WERI-Rb-1 (cell line): ENCODE measurements around the gene ESR2.

Experiments used
- DNase-seq: peaks from one replicate; pipeline ENCODE4 v3.0.0-alpha.2; 2020
- H3K27ac ChIP-seq: fragments of 250-450 bp; sonication (Bioruptor Pico); 2 replicates; pipeline ENCODE4 v1.5.1; 2020; ENCODE audit warnings: mild to moderate bottlenecking, moderate library complexity
- H3K27me3 ChIP-seq: fragments of 250-450 bp; sonication (Bioruptor Pico); 2 replicates; pipeline ENCODE4 v1.5.1; 2021; ENCODE audit warnings: mild to moderate bottlenecking, low read depth, moderate library complexity; ENCODE audit not compliant: insufficient read depth, severe bottlenecking
- H3K36me3 ChIP-seq: fragments of 250-450 bp; sonication (Bioruptor Pico); 2 replicates; pipeline ENCODE4 v1.5.1; 2020; ENCODE audit warnings: mild to moderate bottlenecking, moderate library complexity
- H3K4me3 ChIP-seq: 2 replicates; pipeline ENCODE4 v1.5.1; 2011; ENCODE audit warnings: low read depth, mild to moderate bottlenecking, control low read depth, low read length
- H3K9me3 ChIP-seq: fragments of 250-450 bp; sonication (Bioruptor Pico); 2 replicates; pipeline ENCODE4 v1.5.1; 2021; ENCODE audit warnings: mild to moderate bottlenecking, moderate library complexity; ENCODE audit not compliant: severe bottlenecking
- CTCF ChIP-seq: IDR thresholded peaks from 2 replicates; pipeline ENCODE4 v1.5.1; 2011; ENCODE audit warnings: low read depth, mild to moderate bottlenecking, control low read depth, inconsistent platforms, low read length

Gene ESR2

GRCh38 chr14:64229489-64229888, 64.7 kb downstream of the ESR2 start:
- no peaks in the 10 kb centered on the region for H3K9me3 ChIP-seq
- H3K27ac ChIP-seq, result no peak overlapping the region
- H3K27me3 ChIP-seq, result no peaks in the 10 kb centered on the region
- peaks cover 47% of the 10 kb centered on the region for H3K36me3 ChIP-seq
- no peak overlapping the region for H3K4me3 ChIP-seq
- TF ChIP-seq CTCF, result no peak
- no peak for DNase-seq

GRCh38 chr14:64227856-64228255, 66.3 kb downstream of the ESR2 start:
- H3K36me3 ChIP-seq, result peaks cover 63% of the 10 kb centered on the region
- no peak for DNase-seq
- H3K27me3 ChIP-seq, result no peaks in the 10 kb centered on the region
- H3K4me3 ChIP-seq, result no peak overlapping the region
- TF ChIP-seq CTCF, result no peak
- no peaks in the 10 kb centered on the region for H3K9me3 ChIP-seq
- no peak overlapping the region for H3K27ac ChIP-seq

- TF ChIP-seq CTCF, result no peak
Measured at GRCh38 chr14:64225151-64225757, 68.9 kb downstream of the ESR2 start.

GRCh38 chr14:64221391-64222003, 72.7 kb downstream of the ESR2 start:
- Histone ChIP-seq H3K27ac (no peak overlapping the region), H3K27me3 (no peaks in the 10 kb centered on the region), H3K4me3 (no peak overlapping the region), H3K36me3 (peaks cover 95% of the 10 kb centered on the region), H3K9me3 (no peaks in the 10 kb centered on the region)
- DNase-seq, result no peak
- no peak for TF ChIP-seq CTCF

More at GRCh38 chr14:64225151-64225757, 68.9 kb downstream of the ESR2 start:
- Histone ChIP-seq H3K9me3 (no peaks in the 10 kb centered on the region), H3K27me3 (no peaks in the 10 kb centered on the region), H3K36me3 (peaks cover 89% of the 10 kb centered on the region), H3K27ac (no peak overlapping the region), H3K4me3 (no peak overlapping the region)
- no peak for DNase-seq

GRCh38 chr14:64220466-64220865, 73.7 kb downstream of the ESR2 start:
- Histone ChIP-seq H3K27ac (no peak overlapping the region), H3K36me3 (peaks cover 97% of the 10 kb centered on the region), H3K9me3 (no peaks in the 10 kb centered on the region), H3K27me3 (no peaks in the 10 kb centered on the region), H3K4me3 (no peak overlapping the region)
- no peak for DNase-seq
- no peak for TF ChIP-seq CTCF

GRCh38 chr14:64220056-64220455, 74.1 kb downstream of the ESR2 start:
- no peak for TF ChIP-seq CTCF
- no peaks in the 10 kb centered on the region for H3K27me3 ChIP-seq
- H3K9me3 ChIP-seq, result no peaks in the 10 kb centered on the region
- no peak overlapping the region for H3K4me3 ChIP-seq
- DNase-seq, result no peak
- H3K36me3 ChIP-seq, result peaks cover 97% of the 10 kb centered on the region
- no peak overlapping the region for H3K27ac ChIP-seq
